Endometrium (tissue), 2 donors: ENCODE data around the gene IFI44L.

Source experiments
- FAIRE-seq: peaks from 2 replicates; lab custom pipeline; 2012; peaks lifted over from hg19 to GRCh38; lab: Jason Lieb, UNC
- donor health status: control.
- donor health status: control.

The IFI44L gene

GRCh38 chr1:78619803-78620579 lies at the start of gene IFI44L:
Gene IFI44L (plus strand): TSS chr1:78620448. CDS start chr1:78627916, 7,468 bp downstream.
- FAIRE-seq = peak; percentile 93

- FAIRE-seq = no peak
Observed at GRCh38 chr1:78570539-78570938, 49.7 kb upstream of the IFI44L start.

- no peak for FAIRE-seq
Observed at GRCh38 chr1:78577257-78578100, 42.8 kb upstream of the IFI44L start.

- no peak for FAIRE-seq
Observed at GRCh38 chr1:78586572-78586971, 33.7 kb upstream of the IFI44L start.

- no peak for FAIRE-seq
Observed at GRCh38 chr1:78587211-78587610, 33.0 kb upstream of the IFI44L start.

- FAIRE-seq = no peak
Observed at GRCh38 chr1:78591971-78592370, 28.3 kb upstream of the IFI44L start.

- no peak for FAIRE-seq
Observed at GRCh38 chr1:78599294-78599693, 21.0 kb upstream of the IFI44L start.

- FAIRE-seq = no peak
Observed at GRCh38 chr1:78601068-78601467, 19.2 kb upstream of the IFI44L start.

GRCh38 chr1:78603206-78603605 lies 17.0 kb upstream of the IFI44L start:
- no peak for FAIRE-seq

GRCh38 chr1:78604643-78605042 lies 15.6 kb upstream of the IFI44L start:
- no peak for FAIRE-seq

- FAIRE-seq = no peak
Observed at GRCh38 chr1:78606274-78606673, 14.0 kb upstream of the IFI44L start.

- peak; percentile 94 for FAIRE-seq
Observed at GRCh38 chr1:78607334-78607927, 12.8 kb upstream of the IFI44L start.

- no peak for FAIRE-seq
Observed at GRCh38 chr1:78607944-78608343, 12.3 kb upstream of the IFI44L start.

- FAIRE-seq = peak; percentile 93
Observed at GRCh38 chr1:78617615-78618026, 2.6 kb upstream of the IFI44L start.

GRCh38 chr1:78619032-78619431 lies 1.2 kb upstream of the IFI44L start:
- FAIRE-seq = no peak

- FAIRE-seq = no peak
Observed at GRCh38 chr1:78619446-78619802, 824 bp upstream of the IFI44L start.

- peak; percentile 50 for FAIRE-seq
Observed at GRCh38 chr1:78620666-78621065, 418 bp downstream of the IFI44L start.

GRCh38 chr1:78622548-78622947 lies 2.3 kb downstream of the IFI44L start:
- no peak for FAIRE-seq

GRCh38 chr1:78624035-78624434 lies 3.8 kb downstream of the IFI44L start:
- FAIRE-seq = no peak

GRCh38 chr1:78627321-78627720 lies 7.1 kb downstream of the IFI44L start:
- peak; percentile 85 for FAIRE-seq

GRCh38 chr1:78630600-78630999 lies 10.4 kb downstream of the IFI44L start:
- no peak for FAIRE-seq

- FAIRE-seq = no peak
Observed at GRCh38 chr1:78633209-78633608, 13.0 kb downstream of the IFI44L start.

- no peak for FAIRE-seq
Observed at GRCh38 chr1:78640462-78640861, 20.2 kb downstream of the IFI44L start.
